Measurements from ENCODE around the gene MBL2.

Gene MBL2

GRCh38 chr10:52757773-52758172 is 14.8 kb downstream of the MBL2 start:
- H3K36me3 ChIP-seq, result no peaks in the 10 kb centered on the region
- DNase-seq, result no peak
- H3K9me3 ChIP-seq (ENCODE audit: severe bottlenecking), result no peaks in the 10 kb centered on the region
- no peak for TF ChIP-seq CTCF (IDR thresholded peaks at IDR 0.05; ENCODE audit: low read depth, low read length)
- H3K27ac ChIP-seq, result no peak overlapping the region
- H3K4me3 ChIP-seq (ENCODE audit: low read depth, low read length), result no peak overlapping the region
- H3K27me3 ChIP-seq (ENCODE audit: insufficient read depth, low read depth, severe bottlenecking), result no peaks in the 10 kb centered on the region

GRCh38 chr10:52756966-52757365 is 15.6 kb downstream of the MBL2 start:
- Histone ChIP-seq H3K27me3 (ENCODE audit: insufficient read depth, low read depth, severe bottlenecking) (no peaks in the 10 kb centered on the region), H3K27ac (no peak overlapping the region), H3K4me3 (ENCODE audit: low read depth, low read length) (no peak overlapping the region), H3K9me3 (ENCODE audit: severe bottlenecking) (no peaks in the 10 kb centered on the region), H3K36me3 (no peaks in the 10 kb centered on the region)
- no peak for TF ChIP-seq CTCF (IDR thresholded peaks at IDR 0.05; ENCODE audit: low read depth, low read length)
- DNase-seq, result no peak

- Histone ChIP-seq H3K9me3 (ENCODE audit: severe bottlenecking) (no peaks in the 10 kb centered on the region), H3K27ac (no peak overlapping the region), H3K36me3 (no peaks in the 10 kb centered on the region), H3K27me3 (ENCODE audit: insufficient read depth, low read depth, severe bottlenecking) (no peaks in the 10 kb centered on the region), H3K4me3 (ENCODE audit: low read depth, low read length) (no peak overlapping the region)
- no peak for TF ChIP-seq CTCF (IDR thresholded peaks at IDR 0.05; ENCODE audit: low read depth, low read length)
- DNase-seq, result no peak
These were observed 16.3 kb downstream of the MBL2 start for GRCh38 chr10:52756295-52756694.

- Histone ChIP-seq H3K27me3 (ENCODE audit: insufficient read depth, low read depth, severe bottlenecking) (no peaks in the 10 kb centered on the region), H3K36me3 (no peaks in the 10 kb centered on the region), H3K4me3 (ENCODE audit: low read depth, low read length) (no peak overlapping the region), H3K9me3 (ENCODE audit: severe bottlenecking) (no peaks in the 10 kb centered on the region), H3K27ac (no peak overlapping the region)
- TF ChIP-seq CTCF (IDR thresholded peaks at IDR 0.05; ENCODE audit: low read depth, low read length), result no peak
- no peak for DNase-seq
These were observed 17.1 kb downstream of the MBL2 start for GRCh38 chr10:52755297-52756062.

GRCh38 chr10:52752801-52753445 is 19.7 kb downstream of the MBL2 start:
- Histone ChIP-seq H3K27ac (no peak overlapping the region), H3K9me3 (ENCODE audit: severe bottlenecking) (no peaks in the 10 kb centered on the region), H3K27me3 (ENCODE audit: insufficient read depth, low read depth, severe bottlenecking) (no peaks in the 10 kb centered on the region), H3K4me3 (ENCODE audit: low read depth, low read length) (no peak overlapping the region), H3K36me3 (no peaks in the 10 kb centered on the region)
- no peak for DNase-seq
- no peak for TF ChIP-seq CTCF (IDR thresholded peaks at IDR 0.05; ENCODE audit: low read depth, low read length)

All from WERI-Rb-1 (cell line).